ENCODE measurements around the gene SEPTIN8. TPM values are rescaled to one million over a fixed set of nuclear protein-coding genes. Genes with fewer than 3 reads are reported as not detected.

Gene SEPTIN8
- total and polyA plus RNA-seq, 2 donors (not counting 1 experiment from before 2014, with no cell fraction given) = 4.0 to 5.9 TPM

DNA sequence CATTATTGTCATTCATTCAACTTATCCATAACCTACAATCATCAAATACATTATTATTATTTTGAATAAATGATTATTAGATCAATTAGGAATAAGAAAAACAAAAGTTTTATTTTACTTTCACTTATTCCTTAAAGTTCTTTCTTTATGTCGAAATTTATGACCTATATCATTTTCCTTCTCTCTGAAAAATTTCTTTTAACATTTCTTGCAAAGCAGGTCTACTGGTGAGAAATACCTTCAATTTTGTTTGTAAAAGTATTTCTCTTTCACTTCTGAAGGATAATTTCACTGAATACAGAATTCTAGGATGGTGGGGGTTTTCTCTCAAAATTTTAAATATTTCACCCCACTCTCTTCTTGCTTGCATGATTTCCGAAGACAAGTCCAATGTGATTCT lies 32.4 kb downstream of the SEPTIN8 start:
- H3K4me1 ChIP-seq (ENCODE audit: control insufficient read depth in 2 of 2, insufficient read depth in 2 of 2, low read length in 2 of 2) = peaks cover 4 to 6% of the 10 kb centered on the region in 2 donors
- H3K27ac ChIP-seq (ENCODE audit: low read length in 2 of 2) = no peak overlapping the region
- no peaks in the 10 kb centered on the region for H3K79me2 ChIP-seq (ENCODE audit: control insufficient read depth, insufficient read depth, low read length)
- H3K27me3 Mint-ChIP-seq = peaks cover 33% of the 10 kb centered on the region
- 100% methylated on average over 1 of the region's 2 CpGs for WGBS (ENCODE audit: insufficient coverage)
- CTCF ChIA-PET = interaction anchor here (1.3 kb wide), 1 partner anchor 75 kb away, joined by 4 read pairs; no protein-coding TSS in a partner anchor
- H2AFZ ChIP-seq (ENCODE audit: insufficient read depth, low read depth, low read length, poor library complexity, severe bottlenecking) = no peak overlapping the region
- no peak overlapping the region for H3K4me3 ChIP-seq (ENCODE audit: control extremely low read depth in 1 of 5, extremely low read depth in 1 of 5, insufficient read depth in 1 of 5, low read depth in 2 of 5, low read length in 4 of 5)
- no peak overlapping the region for H3K4me2 ChIP-seq (replicated peaks; ENCODE audit: low read depth, low read length, poor library complexity, severe bottlenecking)
- peaks cover 0 to 44% (median 18%) of the 10 kb centered on the region in 4 experiments for H3K27me3 ChIP-seq (replicated peaks in 1 of 4; ENCODE audit: control extremely low read depth in 1 of 4, control insufficient read depth in 3 of 4, insufficient read depth in 4 of 4, low read length in 3 of 4)
- POLR2A ChIA-PET = no interaction called here
- no peaks in the 10 kb centered on the region for H3K36me3 ChIP-seq (replicated peaks in 1 of 2; ENCODE audit: control extremely low read depth in 1 of 2, control insufficient read depth in 1 of 2, extremely low read depth in 1 of 2, insufficient read depth in 2 of 2, low read length in 1 of 2)
- H3K4me1 Mint-ChIP-seq = peaks cover 2% of the 10 kb centered on the region
- H3K27ac Mint-ChIP-seq = no peak overlapping the region
- H3K4me3 Mint-ChIP-seq = no peak overlapping the region
- DNase-seq (no peak), ATAC-seq (ENCODE audit: low read depth) (no peak)
- intact Hi-C loops (cut with micrococcal nuclease) = no loop called here
- H3K9me3 ChIP-seq (ENCODE audit: control extremely low read depth in 1 of 3, control insufficient read depth in 2 of 3, insufficient read depth in 1 of 3, low read length in 2 of 3) = peaks cover 0 to 15% (median 3%) of the 10 kb centered on the region in 3 donors
- no peak overlapping the region for H3K9ac ChIP-seq (ENCODE audit: low read length)
- no peaks in the 10 kb centered on the region for H4K20me1 ChIP-seq (ENCODE audit: control insufficient read depth, insufficient read depth, low read length, poor library complexity, severe bottlenecking)
- H3K9me3 Mint-ChIP-seq (ENCODE audit: insufficient read depth) = no peaks in the 10 kb centered on the region
- TF ChIP-seq EZH2 (IDR thresholded peaks at IDR 0.05; ENCODE audit: borderline replicate concordance, insufficient read depth, low read depth, low read length, poor library complexity, severe bottlenecking) (no peak), CTCF (IDR thresholded peaks at IDR 0.05) (no peak)

DNA sequence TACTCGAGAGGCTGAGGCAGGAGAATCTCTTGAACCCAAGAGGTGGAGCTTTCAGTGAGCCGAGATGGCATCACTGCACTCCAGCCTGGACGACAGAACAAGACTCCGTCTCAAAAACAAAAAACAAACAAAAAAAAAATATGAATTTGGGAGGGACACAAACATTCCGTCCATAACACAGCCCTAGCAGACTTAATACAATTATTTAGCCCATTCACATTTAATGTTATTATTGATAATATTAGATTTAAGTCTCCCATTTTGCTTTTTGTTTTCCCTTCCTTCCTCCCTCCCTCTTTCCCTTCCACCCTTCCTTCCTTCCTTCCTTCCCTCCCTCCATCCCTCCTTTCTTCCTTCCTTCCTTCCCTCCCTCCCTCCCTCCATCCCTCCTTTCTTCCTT lies 34.4 kb downstream of the SEPTIN8 start:
- H2AFZ ChIP-seq (ENCODE audit: insufficient read depth, low read depth, low read length, poor library complexity, severe bottlenecking) = no peak overlapping the region
- ChIA-PET CTCF (no interaction called here), POLR2A (no interaction called here)
- H3K9me3 ChIP-seq (ENCODE audit: control extremely low read depth in 1 of 3, control insufficient read depth in 2 of 3, insufficient read depth in 1 of 3, low read length in 2 of 3) = peaks cover 3 to 9% (median 4%) of the 10 kb centered on the region in 3 donors
- H3K9ac ChIP-seq (ENCODE audit: low read length) = no peak overlapping the region
- Mint-ChIP-seq H3K27me3 (peaks cover 28% of the 10 kb centered on the region), H3K27ac (no peak overlapping the region), H3K4me3 (no peak overlapping the region), H3K4me1 (peaks cover 11% of the 10 kb centered on the region), H3K9me3 (ENCODE audit: insufficient read depth) (no peaks in the 10 kb centered on the region)
- peaks cover 0 to 33% (median 18%) of the 10 kb centered on the region in 4 experiments for H3K27me3 ChIP-seq (replicated peaks in 1 of 4; ENCODE audit: control extremely low read depth in 1 of 4, control insufficient read depth in 3 of 4, insufficient read depth in 4 of 4, low read length in 3 of 4)
- 89% methylated on average over 2 of the region's 5 CpGs for WGBS (ENCODE audit: insufficient coverage)
- no peak for TF ChIP-seq EZH2 (IDR thresholded peaks at IDR 0.05; ENCODE audit: borderline replicate concordance, insufficient read depth, low read depth, low read length, poor library complexity, severe bottlenecking)
- TF ChIP-seq CTCF (IDR thresholded peaks at IDR 0.05) = no peak
- H3K4me2 ChIP-seq (replicated peaks; ENCODE audit: low read depth, low read length, poor library complexity, severe bottlenecking) = no peak overlapping the region
- H3K4me3 ChIP-seq (ENCODE audit: control extremely low read depth in 1 of 5, extremely low read depth in 1 of 5, insufficient read depth in 1 of 5, low read depth in 2 of 5, low read length in 4 of 5) = no peak overlapping the region
- no peaks in the 10 kb centered on the region for H3K36me3 ChIP-seq (replicated peaks in 1 of 2; ENCODE audit: control extremely low read depth in 1 of 2, control insufficient read depth in 1 of 2, extremely low read depth in 1 of 2, insufficient read depth in 2 of 2, low read length in 1 of 2)
- DNase-seq (no peak), ATAC-seq (ENCODE audit: low read depth) (no peak)
- H3K4me1 ChIP-seq (ENCODE audit: control insufficient read depth in 2 of 2, insufficient read depth in 2 of 2, low read length in 2 of 2) = peaks cover 9 to 11% of the 10 kb centered on the region in 2 donors
- no peaks in the 10 kb centered on the region for H4K20me1 ChIP-seq (ENCODE audit: control insufficient read depth, insufficient read depth, low read length, poor library complexity, severe bottlenecking)
- no peak overlapping the region for H3K27ac ChIP-seq (ENCODE audit: low read length in 2 of 2)
- no peaks in the 10 kb centered on the region for H3K79me2 ChIP-seq (ENCODE audit: control insufficient read depth, insufficient read depth, low read length)
- intact Hi-C loops (cut with micrococcal nuclease) = no loop called here
